Natural killer cell (primary cell): Measurements from ENCODE around the gene CHD6. TPM values are rescaled to one million over a fixed set of nuclear protein-coding genes. Genes with fewer than 3 reads are reported as not detected.
"Not testable (repeated sequence)": the region's sequence is repeated elsewhere in the genome, so short reads cannot be mapped to it uniquely, and the experiment has no call there.

Experiments used
- ATAC-seq, 3 donors: fragments of 150-1000 bp in 2 of 3; fragments of 200-7000 bp in 1 of 3; cut with Tn5 transposase; 1 replicate in 1 of 3; 2 replicates in 2 of 3; pipeline ENCODE4 v1.10.0; 2021; ENCODE audit warnings: mild to moderate bottlenecking in 2 of 3, moderate library complexity in 2 of 3
- DNase-seq, 2 donors: peaks; one replicate each; pipeline versions ENCODE4 v3.0.0 to v3.0.0-alpha.2; 2013 to 2021; ENCODE audit warnings: mixed read lengths in 1 of 2
- H3K27ac ChIP-seq: one replicate; pipeline ENCODE4 v1.5.1; 2013; ENCODE audit warnings: mild to moderate bottlenecking, low read length
- H3K27me3 ChIP-seq: one replicate; pipeline ENCODE4 v1.6.1; 2013; ENCODE audit warnings: low read length; ENCODE audit not compliant: control insufficient read depth, insufficient read depth
- H3K36me3 ChIP-seq: one replicate; pipeline ENCODE4 v1.6.1; 2013; ENCODE audit warnings: low read length; ENCODE audit not compliant: control insufficient read depth, insufficient read depth
- H3K4me1 ChIP-seq: one replicate; pipeline ENCODE4 v1.6.1; 2013; ENCODE audit warnings: low read length; ENCODE audit not compliant: control insufficient read depth, insufficient read depth
- H3K4me3 ChIP-seq: one replicate; pipeline ENCODE4 v1.5.1; 2013; ENCODE audit warnings: low read length
- H3K9me3 ChIP-seq: one replicate; pipeline ENCODE4 v1.6.1; 2013; ENCODE audit warnings: low read length; ENCODE audit not compliant: control insufficient read depth, insufficient read depth
- H3K27ac Mint-ChIP-seq, 2 donors: one replicate each; pipeline ENCODE4 v1.8.0; 2022; ENCODE audit warnings: mild to moderate bottlenecking in 2 of 2, mixed read lengths in 2 of 2, moderate library complexity in 1 of 2
- H3K27me3 Mint-ChIP-seq, 2 donors: one replicate each; pipeline ENCODE4 v1.8.0; 2022; ENCODE audit warnings: low read depth in 2 of 2, mixed read lengths in 2 of 2
- H3K36me3 Mint-ChIP-seq: one replicate; pipeline ENCODE4 v1.8.0; 2022; ENCODE audit warnings: mixed read lengths
- H3K4me1 Mint-ChIP-seq, 2 donors: one replicate each; pipeline ENCODE4 v1.8.0; 2022; ENCODE audit warnings: mixed read lengths in 2 of 2
- H3K4me3 Mint-ChIP-seq: one replicate; pipeline ENCODE4 v1.8.0; 2022; ENCODE audit warnings: mild to moderate bottlenecking, moderate library complexity, mixed read lengths
- H3K9me3 Mint-ChIP-seq, 2 donors: one replicate each; pipeline ENCODE4 v1.8.0; 2022; ENCODE audit warnings: mixed read lengths in 2 of 2
- WGBS: methylation state at CpG from one replicate; pipeline ENCODE4 v1.1.7; 2013; ENCODE audit warnings: missing lambda C conversion rate; ENCODE audit not compliant: insufficient coverage; 5-methylcytosine and 5-hydroxymethylcytosine counted together
- intact Hi-C: fragments of 100-400 bp; cut with micrococcal nuclease; formaldehyde crosslinking; loops from one replicate; pipeline ENCODE4 v1.14.2; 2022
- total RNA-seq, 4 donors: library from RNA; stranded (reverse); fragments of 120-200 nt in 1 of 4; gene quantifications; one replicate each; pipeline versions ENCODE4 v1.2.3 to v1.2.4, GENCODE V29; 2013 to 2022
- TF ChIP-seq, protein P1 (sequence below): fragments of 200-600 bp; IDR thresholded peaks from one replicate; pipeline ENCODE4 v1.8.0; 2022; ENCODE audit warnings: antibody characterized with exemption

Gene CHD6
- total RNA-seq, 3 donors from 2014 or later (not counting 1 experiment from before 2014, with no cell fraction given) = 82.8 to 96.6 (median 90.4) TPM

DNA sequence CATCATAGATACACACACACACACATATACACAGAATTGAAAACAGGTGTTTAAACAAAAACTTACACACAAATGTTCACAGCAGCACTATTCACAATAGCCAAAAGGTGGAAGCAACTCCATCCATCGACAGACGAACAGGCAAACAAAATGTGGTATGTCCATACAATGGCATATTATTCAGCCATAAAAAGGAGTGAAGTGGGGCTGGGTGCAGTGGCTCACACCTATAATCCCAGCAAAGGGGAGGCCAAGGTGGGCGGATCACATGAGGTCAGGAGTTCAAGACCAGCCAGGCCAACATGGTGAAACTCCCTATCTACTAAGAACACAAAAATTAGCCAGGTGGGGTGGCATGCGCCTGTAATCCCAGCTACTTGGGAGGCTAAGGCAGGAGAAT lies 80.3 kb downstream of the CHD6 start:
- Mint-ChIP-seq H3K9me3 (no peaks in the 10 kb centered on the region), H3K36me3 (peaks cover 7% of the 10 kb centered on the region), H3K4me1 (peaks cover 36 to 37% of the 10 kb centered on the region in 2 donors), H3K27ac (no peak overlapping the region), H3K27me3 (no peaks in the 10 kb centered on the region), H3K4me3 (no peak overlapping the region)
- Histone ChIP-seq H3K9me3 (peaks cover 3% of the 10 kb centered on the region), H3K4me1 (no peaks in the 10 kb centered on the region), H3K4me3 (no peak overlapping the region), H3K27me3 (no peaks in the 10 kb centered on the region), H3K36me3 (peaks cover 3% of the 10 kb centered on the region), H3K27ac (no peak overlapping the region)
- no peak for ATAC-seq
- intact Hi-C loops = no loop called here
- no peak for DNase-seq
- 100% methylated on average over 4 of the region's 4 CpGs for WGBS
- TF ChIP-seq, protein P1, sequence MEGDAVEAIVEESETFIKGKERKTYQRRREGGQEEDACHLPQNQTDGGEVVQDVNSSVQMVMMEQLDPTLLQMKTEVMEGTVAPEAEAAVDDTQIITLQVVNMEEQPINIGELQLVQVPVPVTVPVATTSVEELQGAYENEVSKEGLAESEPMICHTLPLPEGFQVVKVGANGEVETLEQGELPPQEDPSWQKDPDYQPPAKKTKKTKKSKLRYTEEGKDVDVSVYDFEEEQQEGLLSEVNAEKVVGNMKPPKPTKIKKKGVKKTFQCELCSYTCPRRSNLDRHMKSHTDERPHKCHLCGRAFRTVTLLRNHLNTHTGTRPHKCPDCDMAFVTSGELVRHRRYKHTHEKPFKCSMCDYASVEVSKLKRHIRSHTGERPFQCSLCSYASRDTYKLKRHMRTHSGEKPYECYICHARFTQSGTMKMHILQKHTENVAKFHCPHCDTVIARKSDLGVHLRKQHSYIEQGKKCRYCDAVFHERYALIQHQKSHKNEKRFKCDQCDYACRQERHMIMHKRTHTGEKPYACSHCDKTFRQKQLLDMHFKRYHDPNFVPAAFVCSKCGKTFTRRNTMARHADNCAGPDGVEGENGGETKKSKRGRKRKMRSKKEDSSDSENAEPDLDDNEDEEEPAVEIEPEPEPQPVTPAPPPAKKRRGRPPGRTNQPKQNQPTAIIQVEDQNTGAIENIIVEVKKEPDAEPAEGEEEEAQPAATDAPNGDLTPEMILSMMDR = no peak

DNA sequence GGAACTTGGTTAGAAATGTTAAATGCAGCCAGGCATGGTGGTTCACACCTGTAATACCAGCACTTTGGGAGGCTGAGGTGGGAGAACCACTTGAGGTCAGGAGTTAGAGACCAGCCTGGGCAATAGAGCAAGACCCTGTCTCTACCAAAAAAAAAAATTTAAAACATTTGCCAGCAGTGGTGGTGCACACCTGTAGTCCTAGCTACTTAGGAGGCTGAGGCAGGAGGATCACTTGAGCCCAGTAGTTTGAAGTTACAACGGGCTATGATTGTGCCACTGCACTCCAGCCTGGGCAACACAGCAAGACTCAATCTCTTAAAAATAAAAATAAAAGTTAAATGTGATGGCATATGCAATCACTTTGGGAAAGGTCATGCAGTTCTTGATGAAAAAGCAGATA lies 82.6 kb downstream of the CHD6 start:
- peaks cover 10% of the 10 kb centered on the region for H3K36me3 ChIP-seq
- H3K4me3 ChIP-seq, H3K9me3 ChIP-seq, H3K9me3 Mint-ChIP-seq, DNase-seq, H3K27me3 Mint-ChIP-seq, H3K27ac Mint-ChIP-seq, intact Hi-C loops, ATAC-seq, H3K4me1 ChIP-seq, H3K4me3 Mint-ChIP-seq, H3K27me3 ChIP-seq, H3K27ac ChIP-seq: not testable (repeated sequence)
- H3K36me3 Mint-ChIP-seq = peaks cover 15% of the 10 kb centered on the region
- H3K4me1 Mint-ChIP-seq = peaks cover 39 to 41% of the 10 kb centered on the region in 2 donors
- WGBS = 100% methylated on average over 1 of the region's 1 CpG

DNA sequence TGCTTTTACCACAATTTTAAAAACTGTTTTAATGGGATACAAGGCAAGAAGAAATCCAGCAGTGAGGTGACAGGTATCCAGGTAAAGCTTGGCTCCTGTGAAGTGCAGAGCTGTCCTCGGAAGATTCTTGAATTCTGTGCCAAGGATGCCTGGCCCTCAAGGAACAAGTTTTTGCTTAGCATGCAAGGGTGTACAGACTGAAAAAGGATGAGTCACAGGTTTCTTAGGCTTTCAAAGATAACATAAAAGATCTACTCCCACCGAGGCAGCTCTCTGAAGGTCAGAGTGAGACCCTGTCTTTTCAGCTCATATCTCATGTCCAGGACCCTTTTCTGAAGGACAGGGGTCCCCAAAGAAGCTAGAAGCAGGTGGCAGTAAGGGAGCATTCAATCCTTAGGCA lies 83.3 kb downstream of the CHD6 start:
- Histone ChIP-seq H3K27ac (no peak overlapping the region), H3K4me1 (no peaks in the 10 kb centered on the region), H3K27me3 (no peaks in the 10 kb centered on the region), H3K36me3 (peaks cover 10% of the 10 kb centered on the region), H3K9me3 (peaks cover 3% of the 10 kb centered on the region), H3K4me3 (no peak overlapping the region)
- WGBS = 99% methylated on average over 2 of the region's 2 CpGs
- Mint-ChIP-seq H3K4me3 (no peak overlapping the region), H3K27ac (no peak overlapping the region), H3K27me3 (no peaks in the 10 kb centered on the region), H3K36me3 (peaks cover 15% of the 10 kb centered on the region), H3K4me1 (peaks cover 39 to 42% of the 10 kb centered on the region in 2 donors), H3K9me3 (no peaks in the 10 kb centered on the region)
- TF ChIP-seq, protein P1 = no peak
- DNase-seq (no peak), ATAC-seq (no peak)
- intact Hi-C loops = no loop called here

DNA sequence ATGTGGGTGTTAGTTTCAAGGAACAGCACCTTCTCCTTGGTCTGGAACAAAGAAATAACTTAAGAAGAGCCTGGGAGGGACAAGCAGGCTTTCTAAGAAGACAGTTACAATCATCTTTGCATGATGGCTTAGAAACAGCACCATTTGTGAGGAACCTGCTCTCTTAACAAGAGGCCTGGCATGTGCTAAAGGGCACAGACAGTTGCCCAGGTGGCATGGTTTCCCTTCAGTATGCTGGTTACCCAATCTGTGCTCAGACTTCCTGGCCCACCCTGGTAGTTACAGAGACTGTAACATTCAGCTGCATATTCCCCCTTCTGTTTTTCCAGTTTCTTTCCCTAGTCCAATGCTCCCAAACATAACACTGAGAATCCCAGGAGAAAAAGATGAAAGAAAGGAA lies 84.0 kb downstream of the CHD6 start:
- H3K27ac Mint-ChIP-seq = no peak overlapping the region
- Histone ChIP-seq H3K27me3 (no peaks in the 10 kb centered on the region), H3K36me3 (peaks cover 12% of the 10 kb centered on the region), H3K27ac (no peak overlapping the region), H3K4me3 (no peak overlapping the region), H3K4me1 (no peaks in the 10 kb centered on the region), H3K9me3 (peaks cover 3% of the 10 kb centered on the region)
- no peaks in the 10 kb centered on the region for H3K9me3 Mint-ChIP-seq
- no peak overlapping the region for H3K4me3 Mint-ChIP-seq
- DNase-seq (no peak), ATAC-seq (no peak)
- peaks cover 15% of the 10 kb centered on the region for H3K36me3 Mint-ChIP-seq
- H3K4me1 Mint-ChIP-seq = peaks cover 42 to 45% of the 10 kb centered on the region in 2 donors
- TF ChIP-seq, protein P1 = no peak
- intact Hi-C loops = no loop called here
- no peaks in the 10 kb centered on the region for H3K27me3 Mint-ChIP-seq
